ENCODE measurements around the gene COMMD8. TPM values are rescaled to one million over a fixed set of nuclear protein-coding genes. Genes with fewer than 3 reads are reported as not detected.

Gene COMMD8
- total and polyA plus RNA-seq, 10 of the 15 experiments (the other 5 are each of a cell fraction or from before 2014, with no cell fraction given): 27.6 to 156 (median 48.4) TPM

DNA sequence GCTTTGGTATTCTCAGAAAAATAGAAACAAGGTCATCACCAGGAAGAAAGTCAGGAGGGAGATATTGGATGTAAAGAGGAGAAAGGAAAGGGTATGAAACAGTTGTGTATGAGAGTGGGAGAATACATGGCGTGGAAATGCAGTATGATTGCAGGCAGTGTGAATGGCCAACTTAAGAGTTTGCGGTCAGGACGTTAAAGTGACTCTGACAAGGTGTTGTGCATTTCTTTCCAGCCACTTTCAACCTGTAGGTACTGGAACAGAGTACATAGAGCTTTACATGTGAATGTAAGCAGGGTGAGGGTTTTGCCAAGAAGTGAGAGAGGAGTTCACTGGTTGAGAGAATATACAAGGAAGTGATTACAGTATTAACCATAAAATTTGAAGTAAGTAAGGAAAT lies 37.3 kb upstream of the COMMD8 start:
- H3K4me1 ChIP-seq (ENCODE audit: control insufficient read depth, insufficient read depth, low read length): peaks cover 25% of the 10 kb centered on the region
- no peak overlapping the region for H3K9ac ChIP-seq (ENCODE audit: control insufficient read depth, insufficient read depth, low read length)
- CTCF ChIA-PET: interaction anchor here (1.1 to 10.3 kb wide), 5 partner anchors 9 to 336 kb away, joined by 3 to 124 read pairs (median 3); no protein-coding TSS in a partner anchor
- WGBS (ENCODE audit: insufficient coverage, insufficient replicate concordance, low lambda C conversion rate, missing lambda C conversion rate): 63% methylated on average over 3 of the region's 3 CpGs
- SMC1A ChIA-PET (ENCODE audit: uncharacterized antibody, unreplicated experiment): interaction anchor here (1.0 to 11.1 kb wide), 9 partner anchors 8 to 193 kb away, joined by 3 to 239 read pairs (median 14); partner anchors contain the start of gene ATP10D
- no peak for DNase-seq (ENCODE audit: low read depth, low spot score)
- intact Hi-C loops (cut with micrococcal nuclease; ENCODE audit: unreplicated experiment) (no loop called here), in situ Hi-C loops (cut with MboI) (no loop called here)
- H3K79me2 ChIP-seq (ENCODE audit: control insufficient read depth, insufficient read depth, low read length): 0 out of 2 replicates have a peak, but pooled peaks cover 2% of the 10 kb centered on the region
- H3K4me2 ChIP-seq (ENCODE audit: control insufficient read depth, insufficient read depth): no peak overlapping the region
- RAD21 ChIA-PET (ENCODE audit: unreplicated experiment): interaction anchor here (1.3 to 5.5 kb wide), 8 partner anchors 9 to 40 kb away, joined by 4 to 99 read pairs (median 12); partner anchors contain the start of genes ATP10D and COMMD8
- no peaks in the 10 kb centered on the region for H4K20me1 ChIP-seq (ENCODE audit: control insufficient read depth, insufficient read depth)
- H3K27me3 ChIP-seq (replicated peaks in 1 of 2; ENCODE audit: control insufficient read depth in 2 of 2, insufficient read depth in 2 of 2, low read length in 1 of 2): no peaks in the 10 kb centered on the region
- H3K36me3 ChIP-seq (ENCODE audit: control insufficient read depth in 2 of 2, insufficient read depth in 2 of 2, low read length in 1 of 2): no peaks in the 10 kb centered on the region
- BruUV-seq (replicated peaks): TSS peak; percentile 22
- POLR2A ChIA-PET: interaction anchor here (1.1 to 5.3 kb wide), 4 partner anchors 9 to 37 kb away, joined by 6 to 43 read pairs (median 14); partner anchors contain the start of genes ATP10D and COMMD8
- H2AFZ ChIP-seq (ENCODE audit: control insufficient read depth, low read depth, low read length): no peak overlapping the region
- peak; percentile 9; the same call in 2 of the 3 replicates for ATAC-seq
- TF ChIP-seq NFXL1 (IDR thresholded peaks at IDR 0.05; ENCODE audit: borderline replicate concordance): no peak
- TF ChIP-seq, protein P1, sequence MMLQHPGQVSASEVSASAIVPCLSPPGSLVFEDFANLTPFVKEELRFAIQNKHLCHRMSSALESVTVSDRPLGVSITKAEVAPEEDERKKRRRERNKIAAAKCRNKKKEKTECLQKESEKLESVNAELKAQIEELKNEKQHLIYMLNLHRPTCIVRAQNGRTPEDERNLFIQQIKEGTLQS (IDR thresholded peaks at IDR 0.05; ENCODE audit: borderline replicate concordance, extremely low read depth, low read depth, low read length): no peak
- TF ChIP-seq YBX1 (IDR thresholded peaks at IDR 0.05): no peak
- TF ChIP-seq POLR2AphosphoS2 (IDR thresholded peaks at IDR 0.05; ENCODE audit: low read depth, low read length): no peak
- TF ChIP-seq CEBPB (IDR thresholded peaks at IDR 0.05; ENCODE audit: borderline replicate concordance in 1 of 2, low read depth in 2 of 2, low read length in 2 of 2): no peak
- no peak for TF ChIP-seq IRF4 (IDR thresholded peaks at IDR 0.05; ENCODE audit: low read depth, low read length)
- no peak for TF ChIP-seq JUNB (IDR thresholded peaks at IDR 0.05)
- TF ChIP-seq RAD51 (IDR thresholded peaks at IDR 0.05): no peak
- TF ChIP-seq RAD21 (IDR thresholded peaks at IDR 0.05; ENCODE audit: insufficient read depth, low read depth, low read length): no peak
- TF ChIP-seq, protein P2, sequence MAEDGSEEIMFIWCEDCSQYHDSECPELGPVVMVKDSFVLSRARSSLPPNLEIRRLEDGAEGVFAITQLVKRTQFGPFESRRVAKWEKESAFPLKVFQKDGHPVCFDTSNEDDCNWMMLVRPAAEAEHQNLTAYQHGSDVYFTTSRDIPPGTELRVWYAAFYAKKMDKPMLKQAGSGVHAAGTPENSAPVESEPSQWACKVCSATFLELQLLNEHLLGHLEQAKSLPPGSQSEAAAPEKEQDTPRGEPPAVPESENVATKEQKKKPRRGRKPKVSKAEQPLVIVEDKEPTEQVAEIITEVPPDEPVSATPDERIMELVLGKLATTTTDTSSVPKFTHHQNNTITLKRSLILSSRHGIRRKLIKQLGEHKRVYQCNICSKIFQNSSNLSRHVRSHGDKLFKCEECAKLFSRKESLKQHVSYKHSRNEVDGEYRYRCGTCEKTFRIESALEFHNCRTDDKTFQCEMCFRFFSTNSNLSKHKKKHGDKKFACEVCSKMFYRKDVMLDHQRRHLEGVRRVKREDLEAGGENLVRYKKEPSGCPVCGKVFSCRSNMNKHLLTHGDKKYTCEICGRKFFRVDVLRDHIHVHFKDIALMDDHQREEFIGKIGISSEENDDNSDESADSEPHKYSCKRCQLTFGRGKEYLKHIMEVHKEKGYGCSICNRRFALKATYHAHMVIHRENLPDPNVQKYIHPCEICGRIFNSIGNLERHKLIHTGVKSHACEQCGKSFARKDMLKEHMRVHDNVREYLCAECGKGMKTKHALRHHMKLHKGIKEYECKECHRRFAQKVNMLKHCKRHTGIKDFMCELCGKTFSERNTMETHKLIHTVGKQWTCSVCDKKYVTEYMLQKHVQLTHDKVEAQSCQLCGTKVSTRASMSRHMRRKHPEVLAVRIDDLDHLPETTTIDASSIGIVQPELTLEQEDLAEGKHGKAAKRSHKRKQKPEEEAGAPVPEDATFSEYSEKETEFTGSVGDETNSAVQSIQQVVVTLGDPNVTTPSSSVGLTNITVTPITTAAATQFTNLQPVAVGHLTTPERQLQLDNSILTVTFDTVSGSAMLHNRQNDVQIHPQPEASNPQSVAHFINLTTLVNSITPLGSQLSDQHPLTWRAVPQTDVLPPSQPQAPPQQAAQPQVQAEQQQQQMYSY (CRISPR knock-in tag; IDR thresholded peaks at IDR 0.05): no peak
- no peak for TF ChIP-seq ZBTB33 (IDR thresholded peaks at IDR 0.05)
- no peak for TF ChIP-seq PAX5 (IDR thresholded peaks at IDR 0.05; ENCODE audit: borderline replicate concordance, low read depth, low read length)
- TF ChIP-seq PAX8 (IDR thresholded peaks at IDR 0.05): no peak
- TF ChIP-seq CHD4 (IDR thresholded peaks at IDR 0.05): no peak
- no peak overlapping the region for H3K4me3 ChIP-seq
- H3K27ac ChIP-seq (ENCODE audit: control insufficient read depth, insufficient read depth): peak overlapping the region; percentile 80; the same call in 1 of the 2 replicates
- FAIRE-seq: no peak
- no peaks in the 10 kb centered on the region; the same call in 1 of the 3 replicates for H3K9me3 ChIP-seq (replicated peaks; ENCODE audit: control insufficient read depth, insufficient read depth, low read length)
